H9 (cell line): ENCODE data around the gene FAM78A. TPM values are rescaled to one million over a fixed set of nuclear protein-coding genes. Genes with fewer than 3 reads are reported as not detected.
A peak's percentile ranks its signal among the peaks of the same experiment; 100 is the strongest.

Experiments
- DNase-seq: peaks from one replicate; pipeline ENCODE4 v3.0.0-alpha.2; 2017
- H2AFZ ChIP-seq: one replicate; pipeline ENCODE4 v1.6.1; 2013; ENCODE audit warnings: mild to moderate bottlenecking, low read length, control low read depth, moderate library complexity
- H2AK5ac ChIP-seq: 2 replicates; pipeline ENCODE4 v1.6.1; 2013; ENCODE audit warnings: low read length, control low read depth, mixed read lengths; ENCODE audit not compliant: insufficient read length
- H2BK120ac ChIP-seq: one replicate; pipeline ENCODE4 v1.6.1; 2013; ENCODE audit warnings: low read depth, mild to moderate bottlenecking, low read length, control low read depth, inconsistent platforms; ENCODE audit not compliant: poor library complexity, severe bottlenecking
- H2BK12ac ChIP-seq: 2 replicates; pipeline ENCODE4 v1.6.1; 2013; ENCODE audit warnings: low read length, control low read depth, mixed read lengths, low read depth; ENCODE audit not compliant: insufficient read length
- H2BK15ac ChIP-seq: 2 replicates; pipeline ENCODE4 v1.6.1; 2013; ENCODE audit warnings: low read depth, low read length, control low read depth
- H2BK20ac ChIP-seq: one replicate; pipeline ENCODE4 v1.6.1; 2013; ENCODE audit warnings: low read depth, mild to moderate bottlenecking, low read length, control low read depth, inconsistent platforms; ENCODE audit not compliant: poor library complexity, severe bottlenecking
- H2BK5ac ChIP-seq: 2 replicates; pipeline ENCODE4 v1.6.1; 2013; ENCODE audit warnings: low read length, control low read depth, mixed read lengths; ENCODE audit not compliant: insufficient read length
- H3K14ac ChIP-seq: 2 replicates; pipeline ENCODE4 v1.6.1; 2013; ENCODE audit warnings: low read length, control low read depth; ENCODE audit not compliant: insufficient read depth
- H3K18ac ChIP-seq: 2 replicates; pipeline ENCODE4 v1.6.1; 2013; ENCODE audit warnings: low read depth, mild to moderate bottlenecking, mixed read lengths, low read length, control low read depth; ENCODE audit not compliant: insufficient read length
- H3K23ac ChIP-seq: 2 replicates; pipeline ENCODE4 v1.6.1; 2013; ENCODE audit warnings: low read length, control low read depth, mixed read lengths, low read depth; ENCODE audit not compliant: insufficient read length
- H3K23me2 ChIP-seq: 2 replicates; pipeline ENCODE4 v1.6.1; 2013; ENCODE audit warnings: low read depth, mild to moderate bottlenecking, mixed read lengths, low read length, control low read depth; ENCODE audit not compliant: insufficient read length, poor library complexity, severe bottlenecking
- H3K27ac ChIP-seq: 2 replicates; pipeline ENCODE4 v1.5.1; 2013; ENCODE audit warnings: low read length, control low read depth, mixed read lengths, low read depth; ENCODE audit not compliant: insufficient read length
- H3K27me3 ChIP-seq: 2 replicates; pipeline ENCODE4 v1.6.1; 2013; ENCODE audit warnings: low read length, control low read depth, inconsistent platforms; ENCODE audit not compliant: insufficient read depth
- H3K4ac ChIP-seq: 2 replicates; pipeline ENCODE4 v1.6.1; 2013; ENCODE audit warnings: low read depth, mild to moderate bottlenecking, control low read depth, inconsistent platforms, low read length, moderate library complexity
- H3K4me1 ChIP-seq: 2 replicates; pipeline ENCODE4 v1.6.1; 2013; ENCODE audit warnings: low read length, control low read depth, inconsistent platforms; ENCODE audit not compliant: insufficient read depth
- H3K4me2 ChIP-seq: 2 replicates; pipeline ENCODE4 v1.6.1; 2013; ENCODE audit warnings: low read length, control low read depth, mixed read lengths; ENCODE audit not compliant: insufficient read length, insufficient read depth
- H3K56ac ChIP-seq: 2 replicates; pipeline ENCODE4 v1.6.1; 2013; ENCODE audit warnings: low read depth, mild to moderate bottlenecking, mixed read lengths, low read length, control low read depth; ENCODE audit not compliant: insufficient read length
- H3K79me1 ChIP-seq: 2 replicates; pipeline ENCODE4 v1.6.1; 2013; ENCODE audit warnings: low read depth, mild to moderate bottlenecking, moderate library complexity, low read length, control low read depth, inconsistent platforms; ENCODE audit not compliant: insufficient read depth, poor library complexity, severe bottlenecking
- H3K79me2 ChIP-seq: 2 replicates; pipeline ENCODE4 v1.6.1; 2013; ENCODE audit warnings: low read length, control low read depth, inconsistent platforms; ENCODE audit not compliant: insufficient read depth
- H3K9ac ChIP-seq: 2 replicates; pipeline ENCODE4 v1.6.1; 2013; ENCODE audit warnings: low read length, control low read depth, mixed read lengths; ENCODE audit not compliant: insufficient read length; ENCODE audit errors: extremely low read depth
- H3K9me3 ChIP-seq: one replicate; pipeline ENCODE4 v1.6.1; 2013; ENCODE audit warnings: low read depth, low read length, inconsistent platforms; ENCODE audit not compliant: control insufficient read depth
- H3T11ph ChIP-seq: one replicate; pipeline ENCODE4 v1.6.1; 2013; ENCODE audit warnings: mild to moderate bottlenecking, low read length, control low read depth, inconsistent platforms
- H4K20me1 ChIP-seq: one replicate; pipeline ENCODE4 v1.6.1; 2013; ENCODE audit not compliant: control insufficient read depth, insufficient read length, insufficient read depth
- H4K5ac ChIP-seq: 2 replicates; pipeline ENCODE4 v1.6.1; 2013; ENCODE audit warnings: low read depth, mild to moderate bottlenecking, mixed read lengths, low read length, control low read depth; ENCODE audit not compliant: insufficient read length
- H4K8ac ChIP-seq: replicated peaks from 2 replicates; pipeline ENCODE4 v1.6.1; 2013; ENCODE audit warnings: low read length, control low read depth, mixed read lengths, low read depth; ENCODE audit not compliant: insufficient read length
- H4K91ac ChIP-seq: 2 replicates; pipeline ENCODE4 v1.6.1; 2013; ENCODE audit warnings: low read depth, mild to moderate bottlenecking, moderate library complexity, mixed read lengths, low read length, control low read depth; ENCODE audit not compliant: insufficient read length
- H3K27ac Mint-ChIP-seq, 3 experiments: 2 replicates in 2 of 3; 3 replicates in 1 of 3; pipeline ENCODE4 v1.8.0; 2020 to 2021; ENCODE audit warnings: mixed read lengths in 3 of 3, mild to moderate bottlenecking in 1 of 3, moderate library complexity in 1 of 3
- H3K27me3 Mint-ChIP-seq: 2 replicates; pipeline ENCODE4 v1.8.0; 2021; ENCODE audit warnings: low read depth, mild to moderate bottlenecking, moderate library complexity, mixed read lengths
- H3K36me3 Mint-ChIP-seq, 3 experiments: 2 replicates in 2 of 3; 3 replicates in 1 of 3; pipeline ENCODE4 v1.8.0; 2020 to 2021; ENCODE audit warnings: low read depth in 3 of 3, mixed read lengths in 3 of 3; ENCODE audit not compliant: insufficient read depth in 1 of 3
- H3K4me1 Mint-ChIP-seq, 2 experiments: 2 replicates each; pipeline ENCODE4 v1.8.0; 2020; ENCODE audit warnings: mixed read lengths in 2 of 2
- H3K4me3 Mint-ChIP-seq, 2 experiments: 2 replicates in 1 of 2; 3 replicates in 1 of 2; pipeline ENCODE4 v1.8.0; 2020 to 2021; ENCODE audit warnings: mild to moderate bottlenecking in 2 of 2, mixed read lengths in 2 of 2, moderate library complexity in 1 of 2
- H3K9me3 Mint-ChIP-seq, 2 experiments: 2 replicates in 1 of 2; 3 replicates in 1 of 2; pipeline ENCODE4 v1.8.0; 2020; ENCODE audit warnings: mild to moderate bottlenecking in 2 of 2, mixed read lengths in 2 of 2, moderate library complexity in 1 of 2
- WGBS: extraction: QIAGEN DNeasy Blood & Tissue Kit; methylation state at CpG from one replicate; pipeline ENCODE4 v1.1.7; 2013; ENCODE audit warnings: missing lambda C conversion rate, low lambda C conversion rate, mixed read lengths; ENCODE audit not compliant: insufficient read length; ENCODE audit errors: extremely low coverage; 5-methylcytosine and 5-hydroxymethylcytosine counted together
- total RNA-seq: library from RNA; stranded (reverse); gene quantifications from 2 replicates; pipeline ENCODE4 v1.2.1, GENCODE V29; 2021
- TF ChIP-seq, protein P1 (sequence below): fragments of 200-600 bp; sonication (generic); conservative IDR thresholded peaks from 3 replicates; pipeline ENCODE4 v1.8.0; 2021; ENCODE audit warnings: antibody characterized with exemption, mild to moderate bottlenecking

The FAM78A gene
- total RNA-seq, 1 experiment from 2014 or later, result 1.9 TPM

- H2BK12ac ChIP-seq, result no peak overlapping the region
- peaks cover 4% of the 10 kb centered on the region; the same call in 1 of the 2 replicates for H3K4me1 ChIP-seq
- no peak overlapping the region for H3T11ph ChIP-seq
- H3K4me1 Mint-ChIP-seq, result peaks cover 16 to 26% of the 10 kb centered on the region in 2 experiments
- H4K20me1 ChIP-seq, result no peaks in the 10 kb centered on the region
- H3K14ac ChIP-seq, result no peak overlapping the region
- H4K8ac ChIP-seq, result no peak overlapping the region
- peak; percentile 72 for DNase-seq
- TF ChIP-seq, protein P1, sequence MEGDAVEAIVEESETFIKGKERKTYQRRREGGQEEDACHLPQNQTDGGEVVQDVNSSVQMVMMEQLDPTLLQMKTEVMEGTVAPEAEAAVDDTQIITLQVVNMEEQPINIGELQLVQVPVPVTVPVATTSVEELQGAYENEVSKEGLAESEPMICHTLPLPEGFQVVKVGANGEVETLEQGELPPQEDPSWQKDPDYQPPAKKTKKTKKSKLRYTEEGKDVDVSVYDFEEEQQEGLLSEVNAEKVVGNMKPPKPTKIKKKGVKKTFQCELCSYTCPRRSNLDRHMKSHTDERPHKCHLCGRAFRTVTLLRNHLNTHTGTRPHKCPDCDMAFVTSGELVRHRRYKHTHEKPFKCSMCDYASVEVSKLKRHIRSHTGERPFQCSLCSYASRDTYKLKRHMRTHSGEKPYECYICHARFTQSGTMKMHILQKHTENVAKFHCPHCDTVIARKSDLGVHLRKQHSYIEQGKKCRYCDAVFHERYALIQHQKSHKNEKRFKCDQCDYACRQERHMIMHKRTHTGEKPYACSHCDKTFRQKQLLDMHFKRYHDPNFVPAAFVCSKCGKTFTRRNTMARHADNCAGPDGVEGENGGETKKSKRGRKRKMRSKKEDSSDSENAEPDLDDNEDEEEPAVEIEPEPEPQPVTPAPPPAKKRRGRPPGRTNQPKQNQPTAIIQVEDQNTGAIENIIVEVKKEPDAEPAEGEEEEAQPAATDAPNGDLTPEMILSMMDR, result no peak
- no peak overlapping the region for H2BK20ac ChIP-seq
- no peaks in the 10 kb centered on the region for H3K23me2 ChIP-seq
- H2BK15ac ChIP-seq, result no peak overlapping the region
- WGBS, result no CpG with 5 or more reads among the region's 11 CpGs
- H2BK120ac ChIP-seq, result no peak overlapping the region
- H3K4me3 Mint-ChIP-seq, result peak overlapping the region in 1 of 2 experiments; percentile 63; a peak in 2 of 5 replicates
- no peaks in the 10 kb centered on the region for H3K9me3 ChIP-seq
- peak overlapping the region in 2 of 3 experiments; percentile 76 to 89; a peak in 5 of 7 replicates for H3K27ac Mint-ChIP-seq
- H3K79me1 ChIP-seq, result no peaks in the 10 kb centered on the region
- H3K9me3 Mint-ChIP-seq, result peaks cover 3 to 4% of the 10 kb centered on the region in 2 experiments; a peak in 4 of 5 replicates
- H4K5ac ChIP-seq, result no peak overlapping the region
- H2BK5ac ChIP-seq, result no peak overlapping the region
- H3K4me2 ChIP-seq, result no peak overlapping the region
- no peak overlapping the region for H3K56ac ChIP-seq
- no peaks in the 10 kb centered on the region for H3K79me2 ChIP-seq
- H3K27me3 Mint-ChIP-seq, result no peaks in the 10 kb centered on the region
- H3K9ac ChIP-seq, result no peak overlapping the region
- peaks cover 7 to 26% (median 16%) of the 10 kb centered on the region in 3 experiments; a peak in 6 of 7 replicates for H3K36me3 Mint-ChIP-seq
- H4K91ac ChIP-seq, result no peak overlapping the region
- no peak overlapping the region for H3K27ac ChIP-seq
- H2AFZ ChIP-seq, result no peak overlapping the region
- no peaks in the 10 kb centered on the region for H3K27me3 ChIP-seq
- H3K18ac ChIP-seq, result no peak overlapping the region
- no peak overlapping the region for H3K23ac ChIP-seq
- no peak overlapping the region for H3K4ac ChIP-seq
- H2AK5ac ChIP-seq, result no peak overlapping the region
Observed at GRCh38 chr9:131237931-131238401, 38.3 kb downstream of the FAM78A start.
